Measurements from ENCODE around the gene INTS11.

- TF ChIP-seq CTCF (IDR thresholded peaks at IDR 0.05; ENCODE audit: control extremely low read depth in 1 of 3, insufficient read depth in 1 of 3, low read depth in 1 of 3, low read length in 3 of 3) (no peak), EP300 (IDR thresholded peaks at IDR 0.05; ENCODE audit: borderline replicate concordance in 1 of 2, low read depth in 2 of 2, low read length in 2 of 2) (no peak)
Observed at GRCh38 chr1:1353389-1354151, 29.1 kb upstream of the INTS11 start.

Data from H1 (cell line).